Midbrain (tissue), 1 donor: Measurements from ENCODE around the gene MSANTD4.
"Not testable (repeated sequence)": the region's sequence is repeated elsewhere in the genome, so short reads cannot be mapped to it uniquely, and the experiment has no call there.

ENCODE experiments used
- DNase-seq: peaks from one replicate; lab custom pipeline; 2025; lab: John Stamatoyannopoulos, UW

Gene MSANTD4

DNA sequence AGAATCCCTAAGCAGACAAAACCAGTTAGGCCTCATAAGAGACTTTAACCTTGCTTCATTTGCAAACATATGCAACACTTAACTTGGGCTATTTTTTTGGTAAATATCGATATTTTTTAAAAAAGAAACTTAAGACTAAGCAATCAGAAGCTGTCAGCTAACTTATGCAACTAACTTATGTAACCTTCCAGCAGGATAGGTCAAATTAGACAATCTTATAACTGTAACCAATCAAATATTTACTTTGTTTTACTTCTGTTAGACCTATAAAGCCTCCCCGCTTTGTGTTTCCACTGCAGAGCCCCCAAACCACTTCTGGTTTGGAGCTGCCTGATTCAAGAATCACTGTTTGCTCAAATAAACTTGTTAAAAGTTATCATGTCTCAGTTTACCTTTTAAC is 8.0 kb downstream of the MSANTD4 start:
- no peak for DNase-seq

DNA sequence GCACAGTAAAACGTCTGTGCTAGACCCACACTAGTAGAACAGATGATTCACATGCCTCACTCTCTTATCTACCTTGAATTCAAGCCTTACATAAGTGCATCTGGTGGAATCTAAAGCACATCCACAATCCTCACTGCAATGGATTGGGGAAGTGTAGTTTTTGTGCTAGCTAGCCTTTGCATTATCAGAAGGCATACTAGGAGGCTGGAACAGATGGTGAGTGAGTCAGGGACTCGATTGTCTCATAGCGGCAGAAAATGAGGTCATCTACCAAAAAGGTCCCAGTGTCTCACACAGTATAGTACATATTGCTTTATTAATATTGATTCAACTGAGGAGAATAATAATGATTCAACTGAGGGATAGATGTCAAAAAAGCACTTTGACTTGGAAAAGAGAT is 9.3 kb downstream of the MSANTD4 start:
- no peak for DNase-seq

DNA sequence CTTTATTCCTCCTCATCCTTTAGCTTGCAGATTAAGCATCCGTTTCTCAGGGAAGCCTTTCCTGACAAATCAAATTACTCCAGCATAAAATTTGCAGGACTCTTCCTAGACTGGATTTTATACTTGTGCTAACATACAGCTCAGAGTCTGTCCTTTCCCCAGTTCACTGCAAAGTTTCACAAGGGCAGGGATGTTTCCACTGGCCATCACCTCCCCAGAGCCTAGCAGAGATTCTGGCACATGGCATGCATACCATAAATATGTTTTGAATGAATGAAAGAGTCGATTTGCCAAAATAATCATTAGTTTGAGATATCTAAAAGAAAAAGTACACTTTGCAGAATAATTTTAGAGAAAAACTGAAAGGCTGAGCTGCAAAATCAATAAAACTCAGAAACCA is 10.6 kb downstream of the MSANTD4 start:
- DNase-seq: no peak

DNA sequence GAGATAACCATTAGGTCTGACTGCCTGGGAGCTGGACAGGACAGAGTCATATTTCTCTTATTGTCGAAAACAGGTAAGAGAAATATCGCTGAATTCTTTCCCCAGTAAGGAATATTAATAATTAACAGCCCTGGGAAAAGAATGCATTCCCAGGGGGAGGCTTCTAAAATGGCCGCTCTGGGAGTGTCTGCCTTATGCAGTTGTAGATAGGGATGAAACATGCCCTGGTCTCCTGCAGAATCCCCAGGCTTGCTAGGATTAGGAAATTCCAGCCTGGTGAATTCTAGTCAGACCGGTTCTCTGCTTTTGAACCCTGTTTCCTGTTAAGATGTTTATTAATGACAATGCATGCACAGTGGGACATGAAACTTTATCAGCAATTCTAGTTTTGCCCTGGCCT is 18.9 kb downstream of the MSANTD4 start:
- DNase-seq: not testable (repeated sequence)

DNA sequence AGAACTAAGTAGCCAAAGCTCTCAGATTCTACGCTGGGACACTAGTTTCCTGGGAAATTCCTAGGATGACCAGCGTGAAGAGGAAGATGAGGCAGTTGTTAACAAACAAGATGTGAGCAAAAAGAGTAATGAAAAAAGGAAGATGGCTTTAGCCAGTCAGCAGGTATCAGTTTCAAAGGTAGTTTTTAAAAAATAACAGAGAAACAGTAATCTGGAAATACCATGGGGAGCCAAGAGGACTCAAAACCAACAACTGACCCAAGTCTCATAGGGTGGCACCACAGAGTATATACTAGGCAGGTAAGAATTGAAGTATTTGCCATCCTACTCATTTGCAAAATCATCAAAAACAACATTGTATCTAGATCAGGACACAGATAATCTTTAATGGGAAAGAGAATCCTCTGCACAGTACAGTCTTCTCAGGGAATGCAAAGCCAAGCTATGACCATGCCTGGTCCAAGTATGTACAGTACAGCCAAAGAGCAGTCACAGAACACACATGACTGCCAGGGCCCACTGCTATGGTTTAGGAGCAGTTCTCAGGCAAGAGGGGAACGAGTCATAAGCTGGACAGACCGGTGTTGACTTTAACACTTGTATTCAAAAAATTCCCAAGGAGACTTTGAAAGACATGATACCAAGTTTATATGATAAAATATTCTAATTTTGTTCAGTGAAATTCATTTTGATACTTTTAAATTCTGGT is 20.6 kb downstream of the MSANTD4 start:
- no peak for DNase-seq

DNA sequence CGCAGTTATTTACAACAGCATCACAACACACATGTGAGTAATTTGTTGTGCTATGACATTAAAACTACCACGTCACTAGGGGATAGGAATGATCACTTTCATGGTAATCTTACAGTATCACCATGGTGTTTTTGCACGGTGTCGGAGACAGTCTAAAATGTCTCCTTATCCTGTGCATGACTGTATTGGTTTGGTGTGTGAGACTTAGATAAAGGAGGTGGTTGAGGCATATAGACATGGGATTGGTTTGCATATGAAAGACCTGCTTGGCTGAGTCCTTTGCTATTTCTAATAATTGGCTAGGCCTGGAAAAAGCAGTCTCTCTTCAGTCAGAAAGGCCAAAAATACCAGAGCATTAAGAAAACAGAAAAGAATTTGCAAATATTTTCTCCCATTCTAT is 30.2 kb downstream of the MSANTD4 start:
- no peak for DNase-seq

DNA sequence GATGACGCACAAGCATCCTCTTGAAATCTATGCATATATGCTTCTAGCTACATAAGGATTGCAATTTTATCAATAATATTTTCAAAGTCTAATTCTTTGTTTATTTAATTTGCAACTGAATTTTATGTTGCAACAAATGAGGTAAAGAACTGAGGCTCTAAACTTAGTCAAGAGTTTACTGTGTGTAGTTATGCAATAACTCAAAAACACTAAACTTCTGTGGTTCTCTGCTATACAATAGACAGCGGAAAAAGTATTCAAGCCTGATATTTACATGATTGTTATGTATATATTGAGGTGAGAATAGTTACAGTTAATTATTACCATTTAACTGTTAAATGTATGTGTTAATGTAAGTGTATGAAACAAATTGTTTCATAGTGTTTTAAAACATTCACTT is 32.9 kb downstream of the MSANTD4 start:
- no peak for DNase-seq

DNA sequence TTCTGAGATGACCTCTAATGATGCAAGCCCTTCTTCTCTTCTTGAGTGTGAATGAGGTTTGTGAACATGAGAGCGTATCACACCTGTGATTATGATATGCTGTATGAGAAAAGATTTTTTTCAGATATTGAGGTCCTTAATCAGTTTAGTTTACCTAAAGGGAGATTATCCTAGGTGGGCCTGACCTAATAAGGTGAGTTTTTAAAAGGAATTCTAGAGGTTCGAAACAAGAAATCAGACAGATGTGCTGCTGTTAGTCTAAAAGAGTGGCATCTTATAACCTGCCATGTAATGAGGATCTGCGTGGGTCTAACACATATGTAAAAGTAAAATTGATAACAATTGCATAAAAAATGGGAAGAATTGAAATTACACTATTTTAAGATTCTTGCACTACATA is 33.8 kb downstream of the MSANTD4 start:
- DNase-seq: no peak

DNA sequence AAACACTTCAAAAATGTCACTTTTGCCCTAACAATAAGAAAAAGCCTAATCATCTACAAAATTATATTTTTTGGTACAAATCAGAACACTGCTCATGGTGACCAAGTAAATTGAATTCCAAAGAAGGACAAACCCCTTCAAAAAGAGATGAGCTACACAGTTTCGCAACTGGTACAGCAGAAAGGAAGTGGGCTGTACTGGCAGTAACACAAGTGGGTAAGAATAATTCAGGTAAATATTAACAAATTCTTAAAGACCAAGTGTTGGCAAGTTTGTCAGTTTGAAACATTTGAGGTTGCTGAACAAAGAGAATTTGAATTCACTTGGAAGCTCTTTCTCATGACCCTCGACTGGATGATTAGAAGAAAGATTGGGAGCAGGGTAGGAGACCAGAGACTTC is 35.5 kb downstream of the MSANTD4 start:
- no peak for DNase-seq

DNA sequence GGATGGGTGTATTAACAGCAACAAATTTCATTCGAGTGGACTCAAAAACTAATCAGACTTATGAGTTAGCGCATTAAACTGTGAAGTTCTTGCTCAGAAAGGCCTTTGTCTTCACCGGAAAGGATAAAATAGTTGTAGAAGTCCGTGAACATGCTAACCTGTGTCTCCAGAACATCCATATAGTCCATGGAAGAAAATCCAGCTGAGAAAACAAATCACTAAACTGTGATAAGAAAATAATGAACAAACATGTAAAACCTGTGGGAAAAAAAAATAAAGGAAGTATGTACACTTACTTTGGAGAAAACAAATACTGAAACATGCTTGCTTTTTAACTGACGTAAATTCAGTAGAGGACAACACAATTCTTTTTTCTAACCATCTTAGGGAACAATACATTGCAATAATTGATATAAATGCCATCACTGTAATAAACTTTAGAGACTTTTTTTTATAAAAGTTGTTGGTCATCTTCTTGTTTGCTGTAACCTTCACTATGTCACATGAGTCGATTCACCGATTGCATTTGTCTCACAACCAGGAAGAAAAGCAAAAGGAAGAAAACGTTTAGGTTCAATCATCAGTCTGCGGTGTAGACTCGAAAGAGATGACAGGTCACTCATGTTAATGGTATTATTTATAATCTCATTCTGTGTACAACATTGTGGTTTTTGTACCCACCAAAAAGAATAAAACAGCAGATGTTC is 41.9 kb downstream of the MSANTD4 start:
- DNase-seq: no peak

DNA sequence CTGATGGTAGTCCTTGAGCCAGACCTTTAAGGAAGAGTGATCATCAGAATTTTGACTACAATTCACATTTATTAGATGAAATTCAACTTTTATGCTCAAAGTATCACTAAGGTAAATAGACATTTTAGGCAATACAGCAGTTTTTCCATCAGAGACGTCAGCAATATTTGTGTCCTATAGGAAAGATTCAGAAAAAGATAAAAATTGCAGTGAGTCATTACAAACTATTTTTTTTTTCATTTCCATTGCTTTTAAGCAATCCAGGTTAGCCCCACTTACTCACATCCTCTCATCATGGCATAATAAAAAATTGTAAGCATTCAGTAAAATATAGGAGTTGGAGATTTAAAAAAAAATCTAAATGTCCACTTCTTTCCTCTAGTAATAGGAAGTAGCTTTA is 46.9 kb downstream of the MSANTD4 start:
- no peak for DNase-seq

DNA sequence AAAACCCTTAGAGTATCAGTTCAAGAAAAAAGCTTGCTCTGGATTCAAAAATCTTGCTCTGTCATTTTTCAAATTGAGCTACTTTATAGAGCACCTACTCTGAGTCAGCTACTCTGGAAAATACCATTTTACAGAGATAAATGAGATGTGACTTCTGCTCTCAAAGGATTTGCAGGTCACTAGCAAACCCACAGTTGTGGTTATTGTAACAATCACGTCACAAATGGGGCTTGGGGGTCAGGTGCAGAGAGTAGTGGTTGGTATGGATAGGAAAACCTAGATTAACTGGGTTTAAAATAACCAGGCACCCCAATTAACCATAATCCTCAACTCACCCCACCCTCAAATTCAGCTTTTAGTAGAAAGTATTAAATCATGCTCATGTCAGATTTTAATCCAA is 52.3 kb downstream of the MSANTD4 start:
- DNase-seq: no peak

DNA sequence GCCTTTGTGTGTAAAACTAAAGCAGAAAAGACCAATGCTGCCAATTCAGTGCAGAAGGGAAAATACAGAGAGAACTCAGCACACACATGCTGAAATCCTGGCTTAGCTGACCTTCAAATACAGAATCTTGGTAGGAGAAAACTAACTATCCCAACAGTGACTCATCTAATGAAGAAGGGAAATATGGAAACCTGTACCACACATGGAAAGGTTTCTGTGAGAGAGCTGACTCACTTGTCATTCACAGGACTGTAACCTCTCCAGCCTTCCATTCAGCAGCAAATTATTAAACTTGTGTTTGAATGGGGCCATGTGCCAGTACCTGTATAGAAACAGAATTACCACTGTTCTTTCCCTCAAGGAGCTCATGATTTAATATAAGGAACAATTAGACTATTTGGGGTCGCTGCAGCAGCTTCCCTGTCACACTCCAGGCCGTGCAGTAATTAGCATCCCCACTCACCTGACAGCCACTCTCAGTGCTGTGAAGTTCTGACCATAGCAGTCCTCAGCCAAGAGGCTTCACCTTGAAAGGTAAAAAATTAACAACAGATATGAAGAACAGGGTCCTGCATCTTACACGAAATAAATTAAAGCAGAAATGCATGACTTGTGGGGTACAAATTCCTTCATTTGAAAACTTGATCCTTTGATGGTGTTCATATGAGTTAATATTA is 53.9 kb downstream of the MSANTD4 start:
- no peak for DNase-seq

DNA sequence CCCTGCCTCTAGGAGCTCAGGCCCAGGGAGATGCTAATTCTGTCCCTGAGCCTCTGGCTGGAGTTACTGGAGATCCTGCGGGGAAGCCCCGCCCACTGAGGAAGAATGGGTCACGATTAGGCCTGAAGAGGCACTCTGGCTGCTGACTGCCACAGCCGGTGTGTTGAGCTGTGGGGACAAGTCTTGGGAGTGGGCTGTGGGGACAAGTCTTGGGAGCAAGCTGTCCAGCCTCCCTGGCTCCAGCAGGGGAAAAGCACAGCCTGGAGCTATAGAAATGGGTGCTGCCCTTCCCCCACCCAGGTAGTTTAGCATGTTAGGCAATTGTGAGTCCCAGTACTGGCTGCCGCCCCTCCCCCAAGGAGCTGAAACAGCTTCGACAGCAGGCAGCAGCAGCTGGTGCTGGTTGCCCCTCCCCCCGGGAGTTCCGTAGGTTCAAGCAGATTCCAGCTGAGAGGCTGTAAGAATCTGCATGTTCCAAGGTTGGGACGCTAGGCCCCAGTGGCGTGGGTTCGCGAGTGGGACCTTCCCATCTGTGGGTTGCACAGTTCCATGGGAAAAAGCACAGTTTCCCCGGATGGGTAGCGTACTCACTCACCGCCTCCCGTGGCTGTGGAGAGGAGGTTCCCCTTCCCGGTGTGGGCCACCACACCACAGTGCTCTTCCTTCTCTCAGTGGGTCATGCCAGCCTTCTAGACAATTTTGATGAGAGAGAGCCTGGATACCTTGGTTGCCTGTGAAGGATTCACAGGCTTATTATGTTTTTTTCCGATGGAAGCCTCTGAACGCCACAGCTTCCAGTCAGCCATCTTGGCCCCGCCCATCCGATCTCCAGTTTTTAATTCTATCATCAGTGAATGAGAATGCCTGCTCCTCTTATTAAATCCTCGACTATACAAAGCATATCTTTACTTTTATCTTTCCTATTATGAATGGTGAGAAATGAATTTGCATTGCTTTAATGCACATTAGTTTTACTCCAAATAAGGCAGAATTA is 61.5 kb downstream of the MSANTD4 start:
- no peak for DNase-seq
